Measurements from ENCODE around the gene HOXB2.

Gene HOXB2

DNA sequence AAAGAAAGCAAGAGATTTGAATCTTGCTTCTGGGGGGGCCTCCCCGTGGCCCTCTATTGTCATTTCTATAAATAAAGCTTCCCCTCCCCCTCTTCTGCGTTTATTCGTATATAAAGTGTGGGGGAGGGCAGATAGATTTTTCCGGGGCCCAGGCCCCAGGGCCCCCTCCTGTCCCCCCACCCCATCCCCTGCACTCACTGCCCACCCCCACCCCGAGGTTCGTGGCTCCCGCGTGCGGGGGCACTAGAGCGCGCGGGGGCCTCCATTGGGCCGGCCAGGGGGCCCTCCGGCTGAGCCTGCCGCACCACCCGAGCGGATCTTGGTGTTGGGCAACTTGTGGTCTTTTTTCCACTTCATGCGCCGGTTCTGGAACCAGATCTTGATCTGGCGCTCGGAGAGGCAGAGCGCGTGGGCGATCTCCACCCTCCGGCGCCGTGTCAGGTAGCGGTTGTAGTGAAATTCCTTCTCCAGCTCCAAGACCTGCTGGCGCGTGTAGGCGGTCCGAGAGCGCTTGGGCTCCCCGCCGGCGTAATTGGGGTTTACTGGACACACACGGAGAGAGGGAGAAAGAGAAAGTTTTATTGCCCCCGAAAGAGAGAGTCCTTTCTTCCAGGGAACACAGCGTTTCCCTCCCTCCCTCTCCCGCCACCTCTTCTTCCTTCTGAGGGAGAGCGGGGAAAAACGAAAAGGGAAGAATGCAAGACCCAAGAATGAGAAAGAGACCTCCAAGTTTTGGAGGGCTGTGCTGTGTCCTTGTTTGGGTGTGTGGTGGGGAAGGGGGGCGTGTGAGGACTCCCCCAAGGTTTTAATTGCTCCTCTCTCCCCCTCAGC, 31.8 kb upstream of the HOXB2 start (continued):
- TF ChIP-seq, protein P1, sequence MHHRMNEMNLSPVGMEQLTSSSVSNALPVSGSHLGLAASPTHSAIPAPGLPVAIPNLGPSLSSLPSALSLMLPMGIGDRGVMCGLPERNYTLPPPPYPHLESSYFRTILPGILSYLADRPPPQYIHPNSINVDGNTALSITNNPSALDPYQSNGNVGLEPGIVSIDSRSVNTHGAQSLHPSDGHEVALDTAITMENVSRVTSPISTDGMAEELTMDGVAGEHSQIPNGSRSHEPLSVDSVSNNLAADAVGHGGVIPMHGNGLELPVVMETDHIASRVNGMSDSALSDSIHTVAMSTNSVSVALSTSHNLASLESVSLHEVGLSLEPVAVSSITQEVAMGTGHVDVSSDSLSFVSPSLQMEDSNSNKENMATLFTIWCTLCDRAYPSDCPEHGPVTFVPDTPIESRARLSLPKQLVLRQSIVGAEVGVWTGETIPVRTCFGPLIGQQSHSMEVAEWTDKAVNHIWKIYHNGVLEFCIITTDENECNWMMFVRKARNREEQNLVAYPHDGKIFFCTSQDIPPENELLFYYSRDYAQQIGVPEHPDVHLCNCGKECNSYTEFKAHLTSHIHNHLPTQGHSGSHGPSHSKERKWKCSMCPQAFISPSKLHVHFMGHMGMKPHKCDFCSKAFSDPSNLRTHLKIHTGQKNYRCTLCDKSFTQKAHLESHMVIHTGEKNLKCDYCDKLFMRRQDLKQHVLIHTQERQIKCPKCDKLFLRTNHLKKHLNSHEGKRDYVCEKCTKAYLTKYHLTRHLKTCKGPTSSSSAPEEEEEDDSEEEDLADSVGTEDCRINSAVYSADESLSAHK (tag by site-specific recombination; IDR thresholded peaks at IDR 0.05) = peak; percentile 59; the same call in 1 of the 2 replicates
- TF ChIP-seq ZNF561 (tag by site-specific recombination; IDR thresholded peaks at IDR 0.05; ENCODE audit: borderline replicate concordance) = no peak
- TF ChIP-seq ZNF791 (tag by site-specific recombination; IDR thresholded peaks at IDR 0.05) = no peak
- TF ChIP-seq TSHZ1 (tag by site-specific recombination; IDR thresholded peaks at IDR 0.05; ENCODE audit: borderline replicate concordance) = no peak
- no peak for TF ChIP-seq ZNF311 (tag by site-specific recombination; IDR thresholded peaks at IDR 0.05; ENCODE audit: borderline replicate concordance)
- TF ChIP-seq ZNF664 (tag by site-specific recombination; IDR thresholded peaks at IDR 0.05) = no peak
- TF ChIP-seq ZNF423 (tag by site-specific recombination; IDR thresholded peaks at IDR 0.05) = peak; percentile 70
- TF ChIP-seq ZNF169 (tag by site-specific recombination; IDR thresholded peaks at IDR 0.05) = no peak
- peak; percentile 64 for TF ChIP-seq GLIS1 (tag by site-specific recombination; IDR thresholded peaks at IDR 0.05)
- peak; percentile 93 for TF ChIP-seq ZIC2 (tag by site-specific recombination; IDR thresholded peaks at IDR 0.05)
- peak; percentile 68 for TF ChIP-seq GLIS2 (tag by site-specific recombination; IDR thresholded peaks at IDR 0.05)
- TF ChIP-seq ZNF223 (tag by site-specific recombination; IDR thresholded peaks at IDR 0.05) = no peak
- no peak for TF ChIP-seq KLF16 (tag by site-specific recombination; IDR thresholded peaks at IDR 0.05)
- TF ChIP-seq MEIS1 (CRISPR knock-in tag; IDR thresholded peaks at IDR 0.05; ENCODE audit: borderline replicate concordance) = no peak
- TF ChIP-seq SP7 (tag by site-specific recombination; IDR thresholded peaks at IDR 0.05) = peak; percentile 20
- no peak for TF ChIP-seq ZNF24 (tag by site-specific recombination; IDR thresholded peaks at IDR 0.05)
- no peak for TF ChIP-seq ZNF548 (tag by site-specific recombination; IDR thresholded peaks at IDR 0.05)
- peak; percentile 88 for TF ChIP-seq ZNF398 (tag by site-specific recombination; IDR thresholded peaks at IDR 0.05)
- no peak for TF ChIP-seq ZSCAN16 (tag by site-specific recombination; IDR thresholded peaks at IDR 0.05)
- TF ChIP-seq ZNF221 (tag by site-specific recombination; IDR thresholded peaks at IDR 0.05; ENCODE audit: borderline replicate concordance) = no peak
- TF ChIP-seq, protein P2, sequence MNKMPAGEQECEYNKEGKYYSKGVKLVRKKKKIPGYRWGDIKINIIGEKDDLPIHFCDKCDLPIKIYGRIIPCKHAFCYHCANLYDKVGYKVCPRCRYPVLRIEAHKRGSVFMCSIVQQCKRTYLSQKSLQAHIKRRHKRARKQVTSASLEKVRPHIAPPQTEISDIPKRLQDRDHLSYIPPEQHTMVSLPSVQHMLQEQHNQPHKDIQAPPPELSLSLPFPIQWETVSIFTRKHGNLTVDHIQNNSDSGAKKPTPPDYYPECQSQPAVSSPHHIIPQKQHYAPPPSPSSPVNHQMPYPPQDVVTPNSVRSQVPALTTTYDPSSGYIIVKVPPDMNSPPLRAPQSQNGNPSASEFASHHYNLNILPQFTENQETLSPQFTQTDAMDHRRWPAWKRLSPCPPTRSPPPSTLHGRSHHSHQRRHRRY (tag by site-specific recombination; IDR thresholded peaks at IDR 0.05) = no peak
- no peak for TF ChIP-seq ZNF114 (tag by site-specific recombination; IDR thresholded peaks at IDR 0.05)
- TF ChIP-seq ZNF10 (tag by site-specific recombination; IDR thresholded peaks at IDR 0.05) = peak; percentile 49; the same call in 1 of the 2 replicates
- TF ChIP-seq ZFP69B (tag by site-specific recombination; IDR thresholded peaks at IDR 0.05) = no peak
- no peak for TF ChIP-seq REST (tag by site-specific recombination; IDR thresholded peaks at IDR 0.05)
- no peak; the same call in 1 of the 2 replicates for TF ChIP-seq FEZF1 (tag by site-specific recombination; IDR thresholded peaks at IDR 0.05)
